Mammary epithelial cell (primary cell): ENCODE data around the gene RNF168.

Experiments
- EZH2 ChIP-seq: IDR thresholded peaks from 2 replicates; pipeline ENCODE4 v1.6.1; 2012; ENCODE audit warnings: low read length, inconsistent platforms, borderline replicate concordance
- TF ChIP-seq, protein P1 (sequence below), 2 donors: IDR thresholded peaks in 1 of 2; conservative IDR thresholded peaks in 1 of 2; 2 replicates each; pipeline ENCODE4 v1.5.1; 2011 to 2012; ENCODE audit warnings: inconsistent platforms in 2 of 2, low read length in 2 of 2, mild to moderate bottlenecking in 2 of 2, control low read depth in 1 of 2, low read depth in 1 of 2; ENCODE audit not compliant: insufficient read depth in 1 of 2; ENCODE audit errors: extremely low read depth in 1 of 2

DNA sequence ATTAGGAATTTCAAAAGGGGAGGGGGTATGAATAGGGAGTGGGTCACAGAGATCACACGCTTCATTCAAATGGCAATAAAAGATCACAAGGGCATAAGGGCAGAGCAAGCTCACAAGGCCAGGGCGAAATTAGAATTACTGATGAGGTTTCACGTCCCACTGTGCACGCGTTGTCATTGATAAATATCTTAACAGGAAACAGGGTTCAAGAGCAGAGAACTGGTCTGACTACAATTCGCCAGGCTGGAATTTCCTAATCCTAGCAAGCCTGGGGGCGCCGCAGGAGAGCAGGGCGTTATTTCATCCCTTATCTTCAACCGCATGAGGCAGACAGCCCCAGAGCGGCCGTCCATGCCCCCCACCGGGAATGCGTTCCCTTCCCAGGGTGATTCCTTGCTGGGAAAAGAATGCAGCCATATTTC is 29.7 kb upstream of the RNF168 start:
- TF ChIP-seq, protein P1, sequence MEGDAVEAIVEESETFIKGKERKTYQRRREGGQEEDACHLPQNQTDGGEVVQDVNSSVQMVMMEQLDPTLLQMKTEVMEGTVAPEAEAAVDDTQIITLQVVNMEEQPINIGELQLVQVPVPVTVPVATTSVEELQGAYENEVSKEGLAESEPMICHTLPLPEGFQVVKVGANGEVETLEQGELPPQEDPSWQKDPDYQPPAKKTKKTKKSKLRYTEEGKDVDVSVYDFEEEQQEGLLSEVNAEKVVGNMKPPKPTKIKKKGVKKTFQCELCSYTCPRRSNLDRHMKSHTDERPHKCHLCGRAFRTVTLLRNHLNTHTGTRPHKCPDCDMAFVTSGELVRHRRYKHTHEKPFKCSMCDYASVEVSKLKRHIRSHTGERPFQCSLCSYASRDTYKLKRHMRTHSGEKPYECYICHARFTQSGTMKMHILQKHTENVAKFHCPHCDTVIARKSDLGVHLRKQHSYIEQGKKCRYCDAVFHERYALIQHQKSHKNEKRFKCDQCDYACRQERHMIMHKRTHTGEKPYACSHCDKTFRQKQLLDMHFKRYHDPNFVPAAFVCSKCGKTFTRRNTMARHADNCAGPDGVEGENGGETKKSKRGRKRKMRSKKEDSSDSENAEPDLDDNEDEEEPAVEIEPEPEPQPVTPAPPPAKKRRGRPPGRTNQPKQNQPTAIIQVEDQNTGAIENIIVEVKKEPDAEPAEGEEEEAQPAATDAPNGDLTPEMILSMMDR (conservative IDR thresholded peaks at IDR 0.05 in 1 of 2, IDR thresholded peaks at IDR 0.05 in 1 of 2; ENCODE audit: extremely low read depth in 1 of 2, insufficient read depth in 1 of 2, low read depth in 1 of 2, low read length in 2 of 2) = no peak
- TF ChIP-seq EZH2 = no peak
